ENCODE results near the gene DSG2. TPM values are rescaled to one million over a fixed set of nuclear protein-coding genes. Genes with fewer than 3 reads are reported as not detected.

DSG2 gene
- total RNA-seq, 1 donor from 2014 or later: not detected

DNA sequence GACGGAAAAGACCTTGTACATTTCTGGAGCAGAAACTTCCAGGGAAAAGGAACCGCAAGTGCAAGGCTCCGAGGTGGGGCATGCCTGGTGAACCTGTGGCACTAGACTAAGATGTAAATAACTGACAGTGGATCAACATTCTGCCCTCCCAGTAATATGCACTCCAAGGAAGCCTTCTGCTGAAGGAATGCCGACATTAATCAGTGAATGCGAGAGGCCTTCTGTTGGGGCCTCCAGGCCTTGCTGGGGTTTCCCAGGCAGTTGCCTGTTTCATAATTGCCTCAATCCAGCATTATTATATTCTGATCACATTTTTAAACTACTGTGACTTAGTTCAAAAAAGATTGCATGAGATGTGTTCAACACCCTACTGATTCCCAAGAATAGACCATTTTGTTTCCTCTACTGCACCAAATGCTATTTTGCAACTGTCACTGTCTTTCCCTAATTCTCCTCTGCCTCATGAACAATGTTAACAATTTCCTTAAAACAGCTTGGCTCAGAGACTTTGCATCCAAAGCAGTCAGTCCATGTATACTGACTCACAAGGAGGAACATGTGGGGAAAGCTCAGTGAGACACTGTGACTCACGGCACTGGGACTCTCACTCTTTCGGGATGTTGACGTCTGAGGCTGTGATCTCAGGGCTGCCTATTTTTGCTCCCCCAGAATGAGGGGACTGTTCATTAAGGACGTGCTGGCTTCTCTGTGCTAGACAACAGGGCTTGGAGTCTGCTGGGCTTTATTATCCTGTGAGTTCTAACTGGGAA is 10.5 kb upstream of the DSG2 start:
- ChIA-PET CTCF (no interaction called here), POLR2A (no interaction called here)
- DNase-seq (no peak), ATAC-seq (ENCODE audit: low read depth) (no peak)
- Mint-ChIP-seq H3K9me3 (no peaks in the 10 kb centered on the region), H3K4me1 (no peaks in the 10 kb centered on the region), H3K36me3 (ENCODE audit: low read depth) (no peaks in the 10 kb centered on the region), H3K27me3 (peaks cover 14% of the 10 kb centered on the region), H3K27ac (no peak overlapping the region), H3K4me3 (no peak overlapping the region)
- no peak for TF ChIP-seq CTCF (IDR thresholded peaks at IDR 0.05)
- intact Hi-C loops (cut with micrococcal nuclease): no loop called here

DNA sequence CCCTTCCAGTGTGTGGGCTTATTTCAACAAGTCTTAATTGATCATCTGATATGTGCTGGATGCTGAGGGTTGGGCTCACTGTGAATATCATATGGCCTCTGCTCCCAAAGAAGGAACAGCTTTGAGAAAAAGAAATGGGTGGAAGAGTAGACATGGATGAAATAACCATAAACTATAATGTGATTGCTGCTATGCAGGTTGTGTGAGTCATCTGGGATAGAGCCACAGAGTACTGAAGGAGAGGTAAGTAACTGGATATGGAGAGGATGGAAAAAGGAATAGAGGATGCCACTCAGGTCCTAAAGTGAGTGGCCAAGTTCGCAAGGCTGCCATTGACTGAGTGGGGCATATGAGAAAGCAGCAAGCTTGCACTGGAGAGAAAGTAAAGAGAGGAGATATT is 8.7 kb upstream of the DSG2 start:
- no peaks in the 10 kb centered on the region for H3K36me3 Mint-ChIP-seq (ENCODE audit: low read depth)
- DNase-seq (no peak), ATAC-seq (ENCODE audit: low read depth) (no peak)
- intact Hi-C loops (cut with micrococcal nuclease): no loop called here
- CTCF ChIA-PET: no interaction called here
- H3K9me3 Mint-ChIP-seq: no peaks in the 10 kb centered on the region
- no peak overlapping the region for H3K4me3 Mint-ChIP-seq
- no peaks in the 10 kb centered on the region for H3K4me1 Mint-ChIP-seq
- POLR2A ChIA-PET: no interaction called here
- peaks cover 25% of the 10 kb centered on the region for H3K27me3 Mint-ChIP-seq
- TF ChIP-seq CTCF (IDR thresholded peaks at IDR 0.05): no peak
- no peak overlapping the region for H3K27ac Mint-ChIP-seq

DNA sequence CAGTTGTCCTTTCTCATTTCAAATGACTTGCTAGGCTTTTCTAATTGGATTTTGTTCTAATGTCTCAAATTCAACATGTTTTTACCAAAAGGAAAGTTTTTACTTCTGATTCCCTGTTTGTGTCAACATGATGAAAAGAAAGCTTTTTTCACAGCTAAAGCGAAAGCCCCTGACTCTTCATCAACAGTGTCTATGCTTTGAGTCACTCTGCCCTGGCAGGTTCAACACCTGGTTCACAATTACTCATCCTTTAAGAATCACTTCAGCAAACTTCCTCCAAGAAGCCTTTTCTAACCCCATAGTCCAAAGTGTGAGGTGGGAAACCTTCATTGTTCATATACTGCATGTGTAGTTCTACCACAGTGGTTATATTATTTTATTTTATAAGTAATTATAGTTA is 7.6 kb upstream of the DSG2 start:
- no peaks in the 10 kb centered on the region for H3K36me3 Mint-ChIP-seq (ENCODE audit: low read depth)
- intact Hi-C loops (cut with micrococcal nuclease): no loop called here
- no peak overlapping the region for H3K27ac Mint-ChIP-seq
- DNase-seq: no peak
- ChIA-PET CTCF (no interaction called here), POLR2A (no interaction called here)
- peaks cover 32% of the 10 kb centered on the region for H3K27me3 Mint-ChIP-seq
- no peaks in the 10 kb centered on the region for H3K4me1 Mint-ChIP-seq
- ATAC-seq (ENCODE audit: low read depth): no peak
- TF ChIP-seq CTCF (IDR thresholded peaks at IDR 0.05): no peak
- H3K9me3 Mint-ChIP-seq: no peaks in the 10 kb centered on the region
- no peak overlapping the region for H3K4me3 Mint-ChIP-seq

GRCh38 chr18:31490833-31491232 is 7.1 kb upstream of the DSG2 start:
- Mint-ChIP-seq H3K9me3 (no peaks in the 10 kb centered on the region), H3K27me3 (peaks cover 35% of the 10 kb centered on the region), H3K4me1 (no peaks in the 10 kb centered on the region), H3K4me3 (no peak overlapping the region), H3K36me3 (ENCODE audit: low read depth) (no peaks in the 10 kb centered on the region), H3K27ac (no peak overlapping the region)
- DNase-seq (no peak), ATAC-seq (ENCODE audit: low read depth) (no peak)
- TF ChIP-seq CTCF (IDR thresholded peaks at IDR 0.05): no peak
- POLR2A ChIA-PET: no interaction called here
- CTCF ChIA-PET: no interaction called here
- intact Hi-C loops (cut with micrococcal nuclease): no loop called here

- CTCF ChIA-PET: no interaction called here
- Mint-ChIP-seq H3K27ac (no peak overlapping the region), H3K9me3 (no peaks in the 10 kb centered on the region), H3K27me3 (peaks cover 32% of the 10 kb centered on the region), H3K4me1 (no peaks in the 10 kb centered on the region), H3K36me3 (ENCODE audit: low read depth) (no peaks in the 10 kb centered on the region), H3K4me3 (no peak overlapping the region)
- POLR2A ChIA-PET: no interaction called here
- intact Hi-C loops (cut with micrococcal nuclease): no loop called here
- DNase-seq (no peak), ATAC-seq (ENCODE audit: low read depth) (no peak)
- TF ChIP-seq CTCF (IDR thresholded peaks at IDR 0.05): no peak
These were observed 6.4 kb upstream of the DSG2 start for GRCh38 chr18:31491586-31491985.
